Measurements from ENCODE around the gene RYR1.

DNA sequence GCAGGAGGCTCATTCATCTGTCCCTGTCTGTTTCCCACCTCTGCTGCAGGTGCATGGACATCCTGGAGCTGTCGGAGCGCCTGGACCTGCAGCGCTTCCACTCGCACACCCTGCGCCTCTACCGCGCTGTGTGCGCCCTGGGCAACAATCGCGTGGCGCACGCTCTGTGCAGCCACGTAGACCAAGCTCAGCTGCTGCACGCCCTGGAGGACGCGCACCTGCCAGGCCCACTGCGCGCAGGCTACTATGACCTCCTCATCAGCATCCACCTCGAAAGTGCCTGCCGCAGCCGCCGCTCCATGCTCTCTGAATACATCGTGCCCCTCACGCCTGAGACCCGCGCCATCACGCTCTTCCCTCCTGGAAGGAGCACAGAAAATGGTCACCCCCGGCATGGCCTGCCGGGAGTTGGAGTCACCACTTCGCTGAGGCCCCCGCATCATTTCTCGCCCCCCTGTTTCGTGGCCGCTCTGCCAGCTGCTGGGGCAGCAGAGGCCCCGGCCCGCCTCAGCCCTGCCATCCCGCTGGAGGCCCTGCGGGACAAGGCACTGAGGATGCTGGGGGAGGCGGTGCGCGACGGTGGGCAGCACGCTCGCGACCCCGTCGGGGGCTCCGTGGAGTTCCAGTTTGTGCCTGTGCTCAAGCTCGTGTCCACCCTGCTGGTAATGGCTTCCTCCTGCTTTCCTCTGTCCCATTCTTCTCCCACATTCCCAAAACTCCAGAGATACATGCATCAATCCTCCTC is 52.2 kb downstream of the RYR1 start:
- TF ChIP-seq, protein P1, sequence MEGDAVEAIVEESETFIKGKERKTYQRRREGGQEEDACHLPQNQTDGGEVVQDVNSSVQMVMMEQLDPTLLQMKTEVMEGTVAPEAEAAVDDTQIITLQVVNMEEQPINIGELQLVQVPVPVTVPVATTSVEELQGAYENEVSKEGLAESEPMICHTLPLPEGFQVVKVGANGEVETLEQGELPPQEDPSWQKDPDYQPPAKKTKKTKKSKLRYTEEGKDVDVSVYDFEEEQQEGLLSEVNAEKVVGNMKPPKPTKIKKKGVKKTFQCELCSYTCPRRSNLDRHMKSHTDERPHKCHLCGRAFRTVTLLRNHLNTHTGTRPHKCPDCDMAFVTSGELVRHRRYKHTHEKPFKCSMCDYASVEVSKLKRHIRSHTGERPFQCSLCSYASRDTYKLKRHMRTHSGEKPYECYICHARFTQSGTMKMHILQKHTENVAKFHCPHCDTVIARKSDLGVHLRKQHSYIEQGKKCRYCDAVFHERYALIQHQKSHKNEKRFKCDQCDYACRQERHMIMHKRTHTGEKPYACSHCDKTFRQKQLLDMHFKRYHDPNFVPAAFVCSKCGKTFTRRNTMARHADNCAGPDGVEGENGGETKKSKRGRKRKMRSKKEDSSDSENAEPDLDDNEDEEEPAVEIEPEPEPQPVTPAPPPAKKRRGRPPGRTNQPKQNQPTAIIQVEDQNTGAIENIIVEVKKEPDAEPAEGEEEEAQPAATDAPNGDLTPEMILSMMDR (IDR thresholded peaks at IDR 0.05), result no peak
- TF ChIP-seq POLR2A (IDR thresholded peaks at IDR 0.05), result no peak

All from body of pancreas (tissue), 4 donors.